GM12878 (cell line): ENCODE measurements around the gene NSD2. TPM values are rescaled to one million over a fixed set of nuclear protein-coding genes. Genes with fewer than 3 reads are reported as not detected.

Experiments
- ATAC-seq: fragments of 200-7000 bp; cut with Tn5 transposase; 3 replicates; pipeline ENCODE4 v1.9.1; 2020; ENCODE audit warnings: mild to moderate bottlenecking, moderate library complexity
- BruUV-seq: library from RNA; stranded (reverse); fragments of 400-500 nt; replicated peaks from 2 replicates; lab custom pipeline; 2021; lab: Mats Ljungman, UMichigan
- CTCF ChIA-PET: fragments of 300-600 bp; sonication (Branson Sonifier 250); formaldehyde crosslinking; extraction: SDS; loops from one replicate; lab custom pipeline; 2021; ENCODE audit warnings: inconsistent platforms; lab: Yijun Ruan, JAX
- POLR2A ChIA-PET: fragments of 350-600 bp; formaldehyde crosslinking; extraction: SDS; loops from one replicate; lab custom pipeline; 2021; ENCODE audit warnings: inconsistent platforms; lab: Charles Lee
- RAD21 ChIA-PET: fragments of 300-600 bp; sonication (Branson Sonifier 250); formaldehyde crosslinking; loops from one replicate; lab custom pipeline; 2023; ENCODE audit warnings: antibody characterized with exemption; ENCODE audit not compliant: unreplicated experiment; lab: Charles Lee
- SMC1A ChIA-PET: fragments of 300-600 bp; sonication (Branson Sonifier 250); formaldehyde crosslinking; loops from one replicate; lab custom pipeline; 2023; ENCODE audit not compliant: unreplicated experiment, uncharacterized antibody; lab: Charles Lee
- DNase-seq: peaks from one replicate; pipeline ENCODE4 v3.0.0-alpha.2; 2011; ENCODE audit warnings: low read depth, low spot score
- FAIRE-seq: peaks from 3 replicates; lab custom pipeline; 2011; peaks lifted over from hg19 to GRCh38; lab: Jason Lieb, UNC
- H2AFZ ChIP-seq: 2 replicates; pipeline ENCODE4 v1.6.0; 2011; ENCODE audit warnings: low read depth, low read length, control low read depth; ENCODE audit not compliant: control insufficient read depth
- H3K27ac ChIP-seq: 2 replicates; pipeline ENCODE4 v1.5.1; 2011; ENCODE audit warnings: control low read depth; ENCODE audit not compliant: control insufficient read depth, insufficient read depth
- H3K27me3 ChIP-seq, 2 experiments: replicated peaks in 1 of 2; 2 replicates each; pipeline versions ENCODE4 v1.6.0 to v1.6.1; 2011; ENCODE audit warnings: low read length in 1 of 2; ENCODE audit not compliant: control insufficient read depth in 2 of 2, insufficient read depth in 2 of 2
- H3K36me3 ChIP-seq, 2 experiments: 2 replicates each; pipeline ENCODE4 v1.5.1; 2011; ENCODE audit warnings: low read length in 1 of 2; ENCODE audit not compliant: control insufficient read depth in 2 of 2, insufficient read depth in 2 of 2
- H3K4me1 ChIP-seq: 2 replicates; pipeline ENCODE4 v1.6.1; 2011; ENCODE audit warnings: mild to moderate bottlenecking, low read length, moderate library complexity, mixed read lengths; ENCODE audit not compliant: control insufficient read depth, insufficient read depth
- H3K4me2 ChIP-seq: 2 replicates; pipeline ENCODE4 v1.6.0; 2011; ENCODE audit warnings: control low read depth; ENCODE audit not compliant: control insufficient read depth, insufficient read depth
- H3K4me3 ChIP-seq: fragments of 200-600 bp; sonication (generic); 2 replicates; pipeline ENCODE4 v1.5.1; 2016
- H3K79me2 ChIP-seq: 2 replicates; pipeline ENCODE4 v1.6.0; 2011; ENCODE audit warnings: low read length; ENCODE audit not compliant: control insufficient read depth, insufficient read depth
- H3K9ac ChIP-seq: 2 replicates; pipeline ENCODE4 v1.8.0; 2011; ENCODE audit warnings: low read length, control low read depth, mixed read lengths; ENCODE audit not compliant: control insufficient read depth, insufficient read depth
- H3K9me3 ChIP-seq: replicated peaks from 3 replicates; pipeline ENCODE4 v1.5.1; 2011; ENCODE audit warnings: mild to moderate bottlenecking, low read length; ENCODE audit not compliant: control insufficient read depth, insufficient read depth
- H4K20me1 ChIP-seq: 2 replicates; pipeline ENCODE4 v1.6.0; 2011; ENCODE audit not compliant: control insufficient read depth, insufficient read depth
- RB1 ChIP-seq: fragments of 450-650 bp; formaldehyde crosslinking; IDR thresholded peaks from 2 replicates; pipeline ENCODE4 v1.6.1; 2017; ENCODE audit warnings: mild to moderate bottlenecking, borderline replicate concordance
- RFX5 ChIP-seq: IDR thresholded peaks from 2 replicates; pipeline ENCODE4 v1.6.1; 2011; ENCODE audit warnings: low read depth, low read length, improper control_type of control experiment
- SP1 ChIP-seq: IDR thresholded peaks from one replicate; pipeline ENCODE4 v1.6.1; 2011; ENCODE audit warnings: low read depth, low read length
- ZNF217 ChIP-seq: fragments of 450-650 bp; IDR thresholded peaks from 2 replicates; pipeline ENCODE4 v1.6.1; 2017; ENCODE audit warnings: antibody characterized with exemption, mild to moderate bottlenecking
- WGBS: methylation state at CpG from one replicate; pipeline ENCODE4 v1.1.6; 2016; ENCODE audit warnings: low lambda C conversion rate; ENCODE audit not compliant: insufficient replicate concordance, insufficient coverage; ENCODE audit errors: missing lambda C conversion rate; 5-methylcytosine and 5-hydroxymethylcytosine counted together
- in situ Hi-C: fragments of 300-500 bp; cut with MboI; formaldehyde crosslinking; loops from 9 replicates; pipeline ENCODE4 v1.14.3; 2018; ENCODE audit warnings: mixed read lengths
- intact Hi-C: fragments of 100-400 bp; cut with micrococcal nuclease; formaldehyde crosslinking; loops from one replicate; pipeline ENCODE4 v1.14.2; 2022; ENCODE audit not compliant: unreplicated experiment
- polyA plus RNA-seq, 11 experiments: library from polyadenylated mRNA; depleted of rRNA in 4 of 11; unstranded in 6 of 11; stranded (reverse) in 5 of 11; fragments of >200 nt; fragmentation: Nextera tagmentation in 4 of 11; fragmentation: Illumina TruSeq in 1 of 11; extraction: Ambion mirVana in 4 of 11; extraction: Trizol in 1 of 11; gene quantifications; 1 replicate in 1 of 11; 2 replicates in 10 of 11; pipeline versions ENCODE4 v1.2.1 to v1.2.3, GENCODE V29; 2011 to 2016; ENCODE audit warnings: inconsistent platforms in 2 of 11, missing spikeins in 2 of 11, low read depth in 1 of 11
- total RNA-seq, 4 experiments: library from RNA; depleted of rRNA in 3 of 4; stranded (reverse); fragments of >200 nt in 3 of 4; fragmentation: Illumina TruSeq in 1 of 4; extraction: Trizol in 1 of 4; gene quantifications; 2 replicates each; pipeline versions ENCODE4 v1.2.1 to v1.2.3, GENCODE V29; 2013 to 2021

Gene NSD2
- total and polyA plus RNA-seq, 10 of the 15 experiments (the other 5 are each of a cell fraction or from before 2014, with no cell fraction given), result 8.6 to 139 (median 67.2) TPM

DNA sequence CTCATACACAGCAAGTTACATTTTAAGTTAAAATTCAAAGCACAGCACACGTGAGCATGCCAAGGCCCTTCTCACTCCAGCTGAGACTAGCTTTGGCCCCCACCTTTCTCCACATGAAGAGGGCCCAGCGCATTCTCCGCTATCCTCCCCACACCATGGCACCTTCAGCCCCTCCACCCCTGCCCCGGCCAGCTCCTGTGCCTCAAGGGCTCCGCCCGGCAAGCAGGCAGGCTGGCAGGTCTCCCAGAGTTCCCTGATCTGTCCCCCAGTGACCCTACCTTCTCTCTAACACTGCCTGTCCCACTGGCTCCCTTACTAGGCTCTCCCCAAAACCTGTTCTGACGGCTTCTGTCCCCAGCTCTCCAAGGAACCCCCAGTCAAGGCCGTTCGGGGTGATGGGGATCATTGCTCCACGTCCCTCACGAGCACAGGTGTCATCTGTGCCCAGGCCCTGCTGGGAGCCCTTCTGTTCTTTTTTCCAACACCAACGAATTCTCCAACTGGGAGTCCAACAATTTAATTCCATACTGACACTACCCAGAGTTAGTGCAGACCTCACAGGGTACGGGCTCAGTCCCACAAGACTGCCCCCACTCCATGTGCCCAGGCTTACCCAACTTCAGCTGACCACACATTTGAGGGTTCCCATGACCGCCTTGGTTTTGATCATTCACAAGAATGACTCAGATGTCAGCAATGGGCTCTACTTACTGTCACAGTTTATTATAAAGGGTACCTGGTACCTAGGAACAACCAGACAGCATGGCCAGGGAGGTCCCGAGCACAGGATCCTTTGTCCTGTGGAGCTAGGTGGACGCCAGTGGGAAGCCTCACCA, 19.4 kb upstream of the NSD2 start:
- Histone ChIP-seq H3K27me3 (no peaks in the 10 kb centered on the region), H3K36me3 (peaks cover 0 to 5% of the 10 kb centered on the region in 2 experiments; a peak in 1 of 4 replicates), H3K9ac (no peak overlapping the region), H3K79me2 (peaks cover 61% of the 10 kb centered on the region), H2AFZ (no peak overlapping the region), H3K4me3 (no peak overlapping the region), H3K9me3 (no peaks in the 10 kb centered on the region), H3K27ac (no peak overlapping the region), H3K4me1 (peaks cover 22% of the 10 kb centered on the region), H4K20me1 (no peaks in the 10 kb centered on the region), H3K4me2 (peak overlapping the region; percentile 48; the same call in 1 of the 2 replicates)
- in situ Hi-C loops (no loop called here), intact Hi-C loops (loop anchor here (5.0 kb wide), 1 partner anchor 46 kb away; no protein-coding TSS in a partner anchor)
- ChIA-PET SMC1A (interaction anchor here (0.5 to 1.5 kb wide), 3 partner anchors 18 to 47 kb away, joined by 3 to 6 read pairs (median 3); no protein-coding TSS in a partner anchor), POLR2A (no interaction called here), CTCF (interaction anchor here (1.0 to 3.7 kb wide), 3 partner anchors 24 to 57 kb away, joined by 3 to 13 read pairs (median 4); no protein-coding TSS in a partner anchor), RAD21 (interaction anchor here (0.8 kb wide), 1 partner anchor 47 kb away, joined by 3 read pairs; no protein-coding TSS in a partner anchor)
- BruUV-seq, result no TSS peak
- no peak for TF ChIP-seq ZNF217
- TF ChIP-seq RFX5, result no peak
- no peak for TF ChIP-seq RB1
- no peak for TF ChIP-seq SP1
- DNase-seq, result no peak
- no peak for FAIRE-seq
- WGBS, result 81% methylated on average over 16 of the region's 16 CpGs
- no peak for ATAC-seq
